ENCODE data around the gene PPP1R37.

DNA sequence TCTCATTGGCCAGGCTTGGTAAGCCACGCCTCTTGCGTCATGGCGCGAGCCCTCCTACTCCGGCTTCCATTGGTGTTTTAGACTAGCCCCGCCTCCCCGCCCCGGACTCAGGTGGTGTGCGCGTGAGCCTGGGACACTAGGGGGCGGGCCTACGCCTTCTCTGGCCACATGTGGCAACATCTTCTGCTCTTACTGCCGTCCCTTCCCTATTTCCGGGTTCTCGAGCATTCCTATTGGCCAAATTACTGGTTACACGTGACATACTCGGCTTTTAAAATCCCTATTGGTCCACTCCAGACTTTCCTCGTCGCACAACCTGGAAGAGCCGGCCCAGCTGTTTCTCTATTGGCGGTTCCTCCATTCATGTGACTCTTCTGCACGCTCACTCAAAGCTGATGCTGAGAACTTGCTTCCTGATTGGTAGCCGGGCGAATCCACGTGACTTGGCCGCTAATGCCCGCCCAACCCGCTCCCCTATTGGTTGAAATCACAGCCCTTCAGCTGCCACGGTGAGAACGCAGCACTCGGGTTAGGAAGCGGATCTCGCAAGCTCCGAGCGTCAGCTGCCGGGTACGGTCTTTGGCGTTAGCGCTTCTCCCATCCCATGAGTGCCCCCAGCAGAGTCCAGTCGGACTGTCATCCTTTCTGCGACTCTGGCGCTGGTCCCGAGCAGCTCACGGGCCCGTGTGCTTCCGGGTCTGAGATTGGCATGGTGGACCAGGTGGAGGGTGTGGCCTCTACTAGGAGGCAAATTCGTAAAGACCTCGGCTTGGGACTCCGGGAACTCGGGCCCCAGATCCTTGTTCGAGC lies 85.5 kb downstream of the PPP1R37 start, which contains the start of gene BLOC1S3:
- TF ChIP-seq, protein P1, sequence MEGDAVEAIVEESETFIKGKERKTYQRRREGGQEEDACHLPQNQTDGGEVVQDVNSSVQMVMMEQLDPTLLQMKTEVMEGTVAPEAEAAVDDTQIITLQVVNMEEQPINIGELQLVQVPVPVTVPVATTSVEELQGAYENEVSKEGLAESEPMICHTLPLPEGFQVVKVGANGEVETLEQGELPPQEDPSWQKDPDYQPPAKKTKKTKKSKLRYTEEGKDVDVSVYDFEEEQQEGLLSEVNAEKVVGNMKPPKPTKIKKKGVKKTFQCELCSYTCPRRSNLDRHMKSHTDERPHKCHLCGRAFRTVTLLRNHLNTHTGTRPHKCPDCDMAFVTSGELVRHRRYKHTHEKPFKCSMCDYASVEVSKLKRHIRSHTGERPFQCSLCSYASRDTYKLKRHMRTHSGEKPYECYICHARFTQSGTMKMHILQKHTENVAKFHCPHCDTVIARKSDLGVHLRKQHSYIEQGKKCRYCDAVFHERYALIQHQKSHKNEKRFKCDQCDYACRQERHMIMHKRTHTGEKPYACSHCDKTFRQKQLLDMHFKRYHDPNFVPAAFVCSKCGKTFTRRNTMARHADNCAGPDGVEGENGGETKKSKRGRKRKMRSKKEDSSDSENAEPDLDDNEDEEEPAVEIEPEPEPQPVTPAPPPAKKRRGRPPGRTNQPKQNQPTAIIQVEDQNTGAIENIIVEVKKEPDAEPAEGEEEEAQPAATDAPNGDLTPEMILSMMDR (conservative IDR thresholded peaks at IDR 0.05; ENCODE audit: low read depth, low read length), result no peak; the same call in 1 of the 2 replicates
- no peak for TF ChIP-seq EZH2phosphoT487 (IDR thresholded peaks at IDR 0.05; ENCODE audit: borderline replicate concordance, low read length)
- TF ChIP-seq EZH2 (IDR thresholded peaks at IDR 0.05; ENCODE audit: low read length, unreplicated experiment), result no peak

Measured in PC-3 (cell line).